Frontal cortex (tissue), 4 donors: ENCODE results near the gene TMEM132C. TPM values are rescaled to one million over a fixed set of nuclear protein-coding genes. Genes with fewer than 3 reads are reported as not detected.

Experiments used
- DNase-seq, 2 donors: peaks; one replicate each; pipeline ENCODE4 v3.0.0; 2012; ENCODE audit warnings: low spot score in 2 of 2
- FAIRE-seq: peaks from 2 replicates; lab custom pipeline; 2012; peaks lifted over from hg19 to GRCh38; lab: Jason Lieb, UNC
- total RNA-seq: library from RNA; depleted of rRNA; stranded (reverse); fragments of >200 nt; gene quantifications from one replicate; pipeline ENCODE4 v1.2.3, GENCODE V29; 2014
- donor health status: control.
- donor health status: control.
- donor health status: control.

Gene TMEM132C
- total RNA-seq, 1 donor from 2014 or later, result 4.1 TPM

DNA sequence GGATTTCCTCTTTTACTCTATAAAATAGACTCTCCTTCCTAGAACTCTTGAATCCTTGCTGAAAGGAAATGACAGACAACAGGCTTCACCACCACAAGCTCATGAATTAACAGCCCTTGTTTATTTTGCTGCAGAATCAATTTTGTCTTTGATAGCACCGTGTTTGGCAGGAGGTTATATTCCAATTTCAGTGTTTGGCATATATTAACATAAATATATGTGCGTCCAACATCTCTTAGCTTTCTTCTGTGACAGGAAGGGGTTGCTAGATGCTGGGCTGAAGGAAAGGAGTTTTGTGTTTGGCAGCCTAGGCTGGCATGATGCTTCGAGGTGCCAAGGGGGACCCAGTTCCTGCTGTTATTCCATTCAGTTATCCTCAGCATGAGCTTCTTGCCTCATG lies 126.4 kb downstream of the TMEM132C start:
- FAIRE-seq (no peak), DNase-seq (no peak)

DNA sequence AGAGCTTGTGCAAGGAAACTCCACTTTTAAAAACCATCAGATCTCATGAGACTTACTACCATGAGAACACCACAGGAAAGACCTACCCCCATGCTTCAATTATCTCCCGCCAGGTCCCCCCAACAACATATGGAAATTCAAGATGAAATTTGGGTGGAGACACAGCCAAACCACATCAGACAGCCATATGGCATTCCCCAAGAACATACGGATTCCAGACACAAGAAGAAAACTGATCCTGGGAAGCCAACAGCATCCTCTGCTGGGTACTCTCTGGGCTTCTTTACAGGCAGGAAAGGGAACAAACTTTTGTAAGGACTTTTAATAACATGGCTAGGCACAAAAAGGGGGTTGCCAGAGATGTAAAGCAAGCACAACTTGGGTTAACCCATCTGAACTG lies 127.2 kb downstream of the TMEM132C start:
- no peak for FAIRE-seq
- DNase-seq, result no peak

DNA sequence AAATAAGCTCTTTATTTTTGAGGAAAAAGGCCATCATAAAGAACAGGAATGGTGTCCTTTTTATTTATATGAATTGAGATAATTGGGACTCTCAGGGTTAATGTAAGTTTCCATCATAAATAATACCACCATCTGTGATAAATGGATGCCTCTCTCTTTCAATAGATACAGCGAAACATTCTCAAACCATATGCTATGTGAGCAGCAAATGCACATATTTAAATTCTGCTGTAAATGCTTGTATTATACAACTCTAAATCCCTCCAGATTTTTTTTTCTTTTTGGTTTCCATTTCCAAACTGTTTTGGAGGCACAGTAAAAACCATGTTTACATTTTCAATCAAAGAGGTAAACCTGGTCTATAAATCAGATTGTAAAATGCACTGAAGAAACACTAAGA lies 132.3 kb downstream of the TMEM132C start:
- DNase-seq (no peak), FAIRE-seq (no peak)

DNA sequence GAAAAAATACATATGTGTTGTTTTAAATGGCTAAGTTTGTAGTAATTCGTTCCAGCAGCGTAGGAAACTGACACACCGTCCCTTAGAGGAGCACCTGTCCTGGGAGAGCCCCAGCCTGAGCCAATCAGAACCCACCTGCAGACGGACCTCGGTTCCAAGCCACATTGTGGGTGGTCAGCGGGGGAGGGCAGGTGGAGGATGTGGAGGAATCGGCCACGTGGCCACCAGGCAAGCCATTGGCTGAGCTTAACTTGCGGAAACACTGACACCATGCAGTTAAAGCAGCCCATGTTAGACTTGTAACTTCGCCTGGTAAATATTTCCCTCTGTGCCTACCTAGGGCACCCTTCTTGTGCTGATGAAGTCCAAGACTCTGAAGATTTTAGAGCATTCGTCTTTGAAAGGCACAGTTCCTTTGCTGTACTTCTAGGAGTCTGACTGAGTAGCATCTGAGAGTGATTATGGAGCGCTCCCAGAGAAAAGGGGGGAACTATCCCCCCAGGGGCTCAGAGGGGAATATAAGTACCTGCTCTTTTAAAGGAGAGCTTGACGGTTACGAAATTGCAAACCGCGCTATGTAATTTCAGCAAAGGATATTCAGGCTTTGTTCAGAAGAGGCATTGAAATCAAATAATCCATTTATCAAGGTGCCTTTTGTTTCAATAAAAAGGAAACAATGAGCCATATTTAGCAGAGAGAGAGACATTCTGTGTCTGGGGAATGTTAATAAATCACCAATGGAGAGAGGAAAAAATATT lies 135.7 kb downstream of the TMEM132C start:
- FAIRE-seq (no peak), DNase-seq (no peak)

DNA sequence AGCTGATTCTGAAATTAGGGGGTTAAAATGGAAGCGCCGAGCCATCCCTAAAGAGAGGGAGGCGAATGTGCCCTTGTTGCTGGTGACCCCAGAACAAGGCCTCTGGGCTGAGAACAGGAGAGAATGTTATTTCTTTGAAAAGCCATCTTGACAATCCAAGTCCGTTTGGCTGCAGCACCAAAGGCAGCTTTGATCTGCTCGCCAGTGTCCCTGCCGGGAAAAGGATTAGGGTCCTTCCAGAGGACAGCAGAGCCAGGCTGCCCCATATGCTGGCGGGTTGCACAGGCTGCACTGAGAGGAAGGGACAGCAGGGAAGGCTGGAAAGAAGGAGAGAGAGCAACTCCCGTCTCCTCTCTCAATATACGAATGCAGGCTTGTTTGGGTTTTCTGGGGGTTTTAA lies 141.7 kb downstream of the TMEM132C start:
- FAIRE-seq (no peak), DNase-seq (no peak)

DNA sequence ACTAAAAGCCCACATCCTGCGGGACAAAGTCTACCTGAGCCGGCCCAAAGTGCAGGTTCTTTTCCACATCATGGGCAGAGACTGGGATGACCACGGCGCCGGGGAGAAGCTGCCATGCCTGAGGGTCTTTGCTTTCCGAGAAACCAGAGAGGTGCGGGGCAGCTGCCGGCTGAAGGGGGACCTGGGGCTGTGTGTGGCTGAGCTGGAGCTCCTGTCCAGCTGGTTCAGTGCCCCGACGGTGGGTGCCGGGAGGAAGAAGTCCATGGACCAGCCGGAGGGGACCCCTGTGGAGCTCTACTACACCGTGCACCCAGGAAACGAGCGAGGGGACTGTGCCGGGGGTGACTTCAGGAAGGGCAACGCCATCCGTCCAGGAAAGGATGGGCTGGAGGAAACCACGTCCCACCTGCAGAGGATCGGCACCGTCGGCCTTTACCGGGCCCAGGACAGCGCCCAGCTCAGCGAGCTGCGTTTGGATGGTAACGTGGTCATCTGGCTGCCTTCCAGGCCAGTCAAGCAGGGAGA lies 148.1 kb downstream of the TMEM132C start:
- DNase-seq, result no peak
- FAIRE-seq, result no peak

DNA sequence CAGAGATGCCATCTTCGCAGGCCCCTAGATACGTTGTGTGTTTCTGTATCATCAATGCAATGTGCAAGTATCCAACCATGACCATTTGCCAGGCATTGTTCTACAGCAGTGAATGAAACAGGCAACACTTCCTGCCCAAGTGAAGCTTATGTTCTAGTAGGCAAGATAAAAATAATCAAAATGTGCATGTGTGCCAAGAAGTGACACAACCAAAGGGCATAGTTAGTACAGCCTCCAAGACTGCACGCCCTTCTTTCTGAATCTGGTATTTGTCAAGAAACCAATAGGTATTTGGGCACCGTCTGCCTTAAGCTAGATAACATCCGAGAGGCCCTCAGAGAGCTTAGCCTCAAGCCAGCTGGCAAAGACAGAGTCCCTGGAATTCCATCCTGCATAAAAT lies 152.0 kb downstream of the TMEM132C start:
- FAIRE-seq, result no peak
- no peak for DNase-seq

DNA sequence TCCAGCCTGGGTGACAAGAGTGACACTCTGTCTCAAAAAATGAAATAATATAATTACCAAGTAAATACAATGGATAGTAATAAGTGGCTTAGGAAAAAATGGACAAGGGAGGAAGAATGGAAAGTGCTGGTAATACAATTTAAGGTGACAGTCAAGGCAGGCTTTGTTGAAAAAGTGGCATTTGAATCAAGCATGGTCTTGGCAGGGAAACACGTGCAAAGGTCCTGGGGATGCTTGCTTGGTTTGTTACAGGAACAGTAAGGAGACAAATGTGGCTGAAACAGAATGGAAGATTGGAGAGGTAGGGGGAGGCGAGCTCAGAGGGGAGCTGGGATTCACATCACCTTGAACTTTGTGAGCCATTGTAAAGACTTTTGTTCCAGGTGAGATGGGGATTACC lies 153.2 kb downstream of the TMEM132C start:
- no peak for FAIRE-seq
- DNase-seq, result no peak

DNA sequence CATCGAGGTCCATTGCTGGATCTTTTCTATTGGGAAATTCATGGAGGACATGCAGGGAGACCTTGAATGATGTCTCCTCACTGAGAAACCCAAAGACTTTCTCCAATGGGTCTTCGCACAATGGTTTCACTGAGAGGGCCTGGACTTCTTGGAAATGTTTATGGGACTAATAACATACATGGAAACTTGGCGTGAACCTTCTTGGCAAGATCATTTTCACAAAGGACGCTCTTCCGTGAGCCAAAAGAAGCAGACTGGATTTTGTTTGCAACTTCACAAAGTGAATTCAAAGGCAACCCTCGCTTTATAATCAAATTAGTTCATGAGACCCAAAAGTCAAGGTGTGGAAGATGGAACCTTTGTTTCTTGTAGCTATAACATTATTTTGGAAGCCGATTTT lies 154.4 kb downstream of the TMEM132C start:
- no peak for DNase-seq
- FAIRE-seq, result no peak

DNA sequence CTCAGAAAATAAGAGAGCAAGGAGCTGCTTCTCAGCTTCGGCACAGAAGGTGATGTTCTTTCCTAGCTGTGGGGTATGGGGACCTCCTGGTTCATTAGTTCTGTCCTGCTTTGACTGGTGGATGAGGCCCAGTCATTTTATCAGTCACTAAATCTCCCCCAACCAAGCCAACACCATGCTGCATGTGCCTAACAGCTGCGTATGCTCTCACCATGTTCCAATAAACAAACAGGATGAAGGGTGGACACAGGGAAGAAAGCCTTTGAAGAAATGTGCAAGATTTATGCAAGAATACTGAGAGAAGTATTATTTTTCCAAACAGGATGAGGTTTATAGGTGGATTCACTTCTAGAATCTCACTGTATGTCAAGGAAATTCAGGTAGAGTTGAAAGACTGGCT lies 156.2 kb downstream of the TMEM132C start:
- no peak for FAIRE-seq
- DNase-seq, result no peak

DNA sequence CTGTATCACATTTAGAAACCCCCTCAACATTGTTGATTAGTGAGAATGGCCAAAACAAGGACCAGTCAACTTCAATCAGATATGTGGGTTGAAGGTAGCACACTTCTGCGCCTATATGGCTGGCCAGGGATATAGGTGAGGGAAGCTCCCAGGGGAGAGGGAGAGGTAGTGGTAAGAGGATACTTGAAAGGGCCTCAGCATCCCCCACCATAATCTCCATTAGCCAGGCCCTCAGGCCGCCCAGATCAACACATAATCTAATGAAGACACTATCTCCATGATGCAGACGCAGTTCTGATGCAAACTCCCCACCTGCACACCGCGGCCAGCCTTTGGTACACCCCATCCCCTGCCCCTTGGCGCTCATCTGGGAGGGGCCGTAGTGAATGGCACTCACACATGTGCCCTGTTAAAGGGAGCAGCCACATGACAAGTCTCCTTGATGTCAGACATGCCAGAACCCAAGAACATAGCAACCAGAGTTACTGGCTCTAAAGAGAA lies 158.0 kb downstream of the TMEM132C start:
- DNase-seq, result no peak
- no peak for FAIRE-seq

DNA sequence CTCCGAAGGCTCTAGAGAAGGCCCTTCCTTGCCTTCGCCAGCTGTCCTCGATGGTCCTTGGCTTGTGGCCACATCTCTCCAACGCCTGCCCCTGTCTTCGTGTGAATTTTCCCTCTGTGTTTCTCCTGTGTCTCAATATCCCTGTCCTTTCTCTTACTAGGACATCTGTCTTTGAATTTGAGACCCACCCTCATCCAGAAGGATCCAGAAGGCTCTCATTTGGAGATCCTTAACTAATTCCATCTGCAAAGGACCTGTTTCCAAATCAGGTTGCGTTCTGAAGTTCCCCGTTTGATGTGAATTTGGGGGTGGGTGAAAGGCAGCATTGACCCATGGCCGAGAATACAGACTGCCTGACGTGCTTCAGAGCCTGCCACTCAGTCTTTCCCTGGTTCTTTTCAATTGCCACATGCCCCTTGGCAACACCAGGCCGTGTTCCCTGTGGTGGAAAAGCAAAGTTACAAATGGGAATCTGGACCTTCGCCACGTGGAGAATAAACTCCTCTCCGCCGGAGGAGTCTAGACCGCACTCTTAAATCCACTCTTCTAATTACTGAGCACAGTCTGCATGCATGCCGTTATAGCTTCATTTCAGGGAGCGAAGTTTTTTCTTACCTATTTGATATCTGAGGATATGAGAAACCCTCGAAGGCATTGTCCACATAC lies 158.8 kb downstream of the TMEM132C start:
- FAIRE-seq, result no peak
- DNase-seq, result no peak

DNA sequence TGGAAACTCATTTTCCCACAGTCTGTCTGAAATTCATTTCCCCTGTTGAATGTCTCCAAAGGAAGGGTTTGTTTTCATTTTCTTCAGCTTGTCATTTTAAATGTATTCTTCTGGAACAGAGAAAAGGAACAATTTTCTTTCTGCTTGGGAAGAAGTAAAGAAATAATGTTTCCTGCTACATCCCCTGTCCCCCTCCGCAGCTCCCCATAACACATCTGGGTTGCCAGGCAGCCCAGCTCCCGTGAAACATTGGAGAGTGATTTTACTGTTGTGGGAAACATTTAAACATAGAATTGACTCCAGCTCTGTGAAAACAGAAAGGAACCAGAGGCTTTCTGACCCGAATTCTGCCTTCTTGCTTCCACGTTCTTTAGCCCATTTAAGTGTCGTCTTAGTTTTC lies 159.5 kb downstream of the TMEM132C start:
- DNase-seq (no peak), FAIRE-seq (no peak)

DNA sequence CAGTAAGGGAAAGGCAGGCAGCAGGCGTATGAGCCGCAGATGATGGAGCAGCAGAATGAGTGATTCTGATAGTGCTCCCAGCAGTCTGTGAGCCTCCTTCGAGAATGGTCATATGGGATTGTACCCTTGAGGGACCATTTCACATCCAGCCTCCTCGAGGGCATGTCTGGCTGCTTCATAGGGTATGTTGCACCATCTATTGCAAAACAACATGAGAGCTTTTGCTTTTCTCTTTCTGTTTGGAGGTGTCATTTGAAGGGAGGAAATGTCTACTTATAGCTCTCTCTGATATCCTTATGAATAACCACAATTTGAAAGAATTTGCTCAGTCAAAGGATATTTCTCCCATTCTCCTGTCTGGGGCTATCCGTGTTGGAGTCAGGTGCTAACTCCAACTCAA lies 172.8 kb downstream of the TMEM132C start:
- DNase-seq, result no peak
- FAIRE-seq, result no peak

DNA sequence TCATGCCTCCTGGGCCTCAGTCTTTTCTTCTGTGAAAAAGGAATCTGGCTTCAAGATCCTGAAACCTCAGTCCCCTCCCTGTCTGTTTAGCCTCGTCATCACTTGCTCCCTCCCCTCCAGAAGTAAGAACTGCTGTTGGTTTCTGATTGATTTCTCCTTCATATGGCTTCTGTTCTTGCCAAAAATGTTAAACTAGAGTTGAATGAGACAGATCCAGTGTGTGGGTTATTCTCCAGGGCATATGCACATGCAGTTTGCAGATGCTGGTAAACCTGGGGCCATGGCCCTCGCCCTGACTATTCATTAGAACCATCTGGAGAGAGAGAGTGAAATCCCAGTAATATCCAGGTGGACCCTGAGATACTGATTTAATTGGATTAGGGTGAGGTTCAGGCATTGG lies 175.1 kb downstream of the TMEM132C start:
- FAIRE-seq (no peak), DNase-seq (no peak)

DNA sequence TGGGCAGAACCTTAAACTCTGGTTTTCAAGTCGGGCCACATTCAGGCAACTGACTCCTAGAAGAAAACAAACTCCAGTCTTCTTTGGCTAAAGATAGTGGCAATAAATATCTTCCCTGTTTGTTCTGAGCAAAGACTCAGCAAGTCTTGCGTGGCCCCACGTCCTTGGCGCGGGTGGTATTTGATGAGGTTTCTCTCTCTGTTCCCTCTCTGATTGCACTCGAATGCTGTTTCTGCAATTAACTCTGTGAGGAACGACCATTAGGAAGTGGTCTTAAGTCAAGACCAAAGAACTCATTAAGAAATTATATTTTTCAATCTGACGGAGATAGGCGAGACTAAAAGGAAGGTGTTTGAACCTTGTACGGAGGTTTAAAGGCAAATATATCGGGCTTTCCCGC lies 177.6 kb downstream of the TMEM132C start:
- FAIRE-seq, result no peak
- no peak for DNase-seq

DNA sequence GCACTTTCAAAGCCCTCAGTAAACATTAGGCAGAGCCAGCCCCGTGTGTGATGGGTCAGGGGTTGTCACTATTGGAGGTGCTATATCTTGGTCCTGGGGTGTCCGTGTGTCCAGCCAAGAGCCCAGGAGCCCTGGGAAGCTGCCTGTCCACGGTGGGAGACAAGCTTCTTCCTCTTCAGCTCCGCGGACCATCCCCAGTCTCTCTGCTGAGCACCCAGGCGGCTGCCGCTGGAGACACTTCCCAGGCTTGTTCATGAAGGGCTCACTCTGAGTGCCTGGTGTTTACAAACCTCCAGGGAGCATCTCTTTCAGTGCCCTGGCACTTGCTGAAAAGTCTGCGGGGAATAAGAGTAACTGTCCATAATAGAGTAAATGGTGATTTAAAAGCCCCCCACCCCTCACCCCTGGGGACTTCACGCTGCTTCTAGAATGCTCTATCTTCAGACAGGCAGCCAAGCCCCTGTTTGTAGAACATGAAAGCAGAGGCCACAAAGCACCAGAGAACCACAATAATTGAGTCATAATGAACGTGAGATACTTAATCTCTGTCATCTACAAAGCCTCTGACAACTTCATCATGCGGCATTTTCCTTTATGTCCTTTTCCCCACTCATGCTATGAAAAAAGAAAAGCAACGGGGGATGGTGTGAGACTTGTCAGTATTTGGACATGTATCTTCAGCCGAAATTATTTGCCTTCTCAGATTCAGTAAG lies 178.6 kb downstream of the TMEM132C start:
- no peak for FAIRE-seq
- DNase-seq, result no peak

DNA sequence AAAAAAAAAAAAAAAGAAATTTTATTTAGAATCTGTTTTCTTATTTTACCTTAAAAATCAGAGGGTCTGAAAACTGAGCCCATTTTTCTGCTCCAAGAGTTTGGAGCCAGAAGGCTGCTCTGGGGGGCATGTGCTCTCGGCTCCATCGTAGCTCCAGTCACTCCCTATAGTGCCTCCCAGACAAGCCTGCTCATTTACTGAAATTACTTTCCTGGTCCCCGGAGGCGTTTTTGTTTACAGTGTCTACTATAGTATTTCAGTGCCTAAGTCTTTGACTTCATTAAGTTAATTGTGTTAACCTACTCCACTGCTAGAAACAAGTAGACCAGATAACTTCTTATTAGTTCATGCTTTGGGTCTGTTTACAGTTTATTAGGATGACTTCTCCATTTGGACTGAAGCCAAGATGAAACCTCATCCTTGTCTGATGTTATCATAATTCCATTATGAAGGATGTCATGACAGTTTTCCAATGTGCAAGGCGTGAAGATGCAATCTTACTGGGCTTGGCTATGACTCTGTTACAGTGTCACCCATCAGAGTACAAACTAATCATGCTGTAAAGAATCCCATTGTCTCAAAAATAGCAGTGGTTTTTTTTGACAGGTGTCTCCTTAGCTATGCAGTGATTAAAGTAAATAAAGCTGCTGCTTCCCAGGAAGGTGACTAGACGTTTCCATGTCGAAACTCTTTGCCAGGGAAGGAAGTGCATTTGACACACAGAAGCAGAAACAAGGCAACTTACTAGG lies 182.3 kb downstream of the TMEM132C start:
- FAIRE-seq (no peak), DNase-seq (no peak)

DNA sequence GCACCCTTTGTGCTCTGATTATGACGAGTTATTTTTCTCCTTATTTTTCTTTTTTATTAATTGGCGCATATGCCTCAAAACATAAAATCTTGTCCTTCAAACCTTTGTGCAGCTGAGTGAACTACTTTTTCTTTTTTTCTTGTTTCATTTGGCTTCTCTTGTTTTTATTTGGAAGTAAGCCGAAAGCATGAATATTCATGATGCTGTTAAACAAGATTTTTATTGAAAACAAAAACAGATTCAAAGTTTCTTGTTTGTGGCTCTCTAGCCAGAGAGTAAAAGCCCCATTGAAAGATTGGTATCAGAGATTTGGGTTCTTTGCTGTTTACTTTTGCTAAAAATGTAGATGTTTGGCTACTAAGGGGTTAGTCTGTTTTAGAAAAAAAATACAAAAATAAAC lies 183.8 kb downstream of the TMEM132C start:
- DNase-seq, result peak in 1 of 2 donors; percentile 4
- peak; percentile 19 for FAIRE-seq

DNA sequence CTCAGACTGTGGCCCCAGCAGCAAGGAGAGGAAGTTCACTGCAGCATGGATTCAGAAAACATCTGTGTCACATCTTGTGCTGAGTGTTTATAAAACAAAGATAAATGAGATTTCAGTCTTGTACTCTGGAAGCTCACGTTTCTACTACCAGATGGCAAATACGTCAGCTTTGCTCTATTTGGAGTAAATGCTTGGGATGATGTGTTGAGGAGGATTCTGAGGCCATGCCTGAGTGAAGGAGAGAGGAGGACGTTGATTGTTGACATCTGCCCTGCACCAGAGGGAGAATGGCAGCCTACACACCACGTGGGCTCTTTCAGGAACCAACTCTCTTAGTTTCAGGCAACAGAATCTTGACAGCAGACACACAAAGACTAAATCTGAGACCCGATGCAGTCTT lies 188.9 kb downstream of the TMEM132C start:
- DNase-seq, result no peak
- FAIRE-seq, result no peak
